OCI-M1 (cell line): ENCODE data around the gene NCAPH2.

Experiments used
- DNase-seq: peaks from one replicate; lab custom pipeline; 2025; lab: John Stamatoyannopoulos, UW

The NCAPH2 gene

DNA sequence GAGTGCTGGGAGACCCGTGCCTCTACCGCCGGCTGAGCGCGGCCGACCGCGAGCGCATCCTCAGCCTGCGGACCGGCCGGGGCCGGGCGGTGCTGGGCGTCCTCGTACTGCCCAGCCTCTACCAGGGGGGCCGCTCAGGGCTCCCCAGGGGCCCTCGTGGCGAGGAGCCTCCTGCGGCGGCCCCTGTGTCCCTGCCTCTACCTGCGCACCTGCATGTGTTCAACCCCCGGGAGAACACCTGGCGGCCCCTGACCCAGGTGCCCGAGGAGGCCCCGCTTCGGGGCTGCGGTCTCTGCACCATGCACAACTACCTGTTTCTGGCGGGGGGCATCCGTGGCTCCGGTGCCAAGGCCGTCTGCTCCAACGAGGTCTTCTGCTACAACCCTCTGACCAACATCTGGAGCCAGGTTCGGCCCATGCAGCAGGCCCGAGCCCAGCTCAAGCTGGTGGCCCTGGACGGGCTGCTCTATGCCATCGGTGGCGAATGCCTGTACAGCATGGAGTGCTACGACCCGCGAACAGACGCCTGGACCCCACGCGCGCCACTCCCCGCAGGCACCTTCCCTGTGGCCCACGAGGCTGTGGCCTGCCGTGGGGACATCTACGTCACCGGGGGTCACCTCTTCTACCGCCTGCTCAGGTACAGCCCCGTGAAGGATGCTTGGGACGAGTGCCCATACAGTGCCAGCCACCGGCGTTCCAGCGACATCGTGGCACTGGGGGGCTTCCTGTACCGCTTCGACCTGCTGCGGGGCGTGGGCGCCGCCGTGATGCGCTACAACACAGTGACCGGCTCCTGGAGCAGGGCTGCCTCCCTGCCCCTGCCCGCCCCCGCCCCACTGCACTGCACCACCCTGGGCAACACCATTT, 41.1 kb downstream of the NCAPH2 start:
- DNase-seq, result no peak

DNA sequence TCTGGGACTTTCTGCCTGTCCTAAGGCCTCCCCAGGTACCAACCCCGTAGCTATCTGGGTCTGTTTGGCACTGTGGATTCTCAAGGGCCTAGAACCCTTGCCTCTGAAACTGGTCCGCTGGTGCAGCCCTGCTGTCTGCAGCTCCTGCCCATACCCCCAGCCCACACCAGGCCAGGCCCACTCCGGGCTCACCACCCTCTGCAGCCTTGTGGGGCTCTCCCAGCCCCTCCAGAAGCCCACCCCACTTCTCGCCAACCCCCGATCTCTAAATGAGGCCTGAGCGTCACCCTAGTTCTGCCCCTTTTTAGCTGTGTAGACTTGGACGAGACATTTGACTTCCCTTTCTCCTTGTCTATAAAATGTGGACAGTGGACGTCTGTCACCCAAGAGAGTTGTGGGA, 42.4 kb downstream of the NCAPH2 start:
- DNase-seq, result no peak

DNA sequence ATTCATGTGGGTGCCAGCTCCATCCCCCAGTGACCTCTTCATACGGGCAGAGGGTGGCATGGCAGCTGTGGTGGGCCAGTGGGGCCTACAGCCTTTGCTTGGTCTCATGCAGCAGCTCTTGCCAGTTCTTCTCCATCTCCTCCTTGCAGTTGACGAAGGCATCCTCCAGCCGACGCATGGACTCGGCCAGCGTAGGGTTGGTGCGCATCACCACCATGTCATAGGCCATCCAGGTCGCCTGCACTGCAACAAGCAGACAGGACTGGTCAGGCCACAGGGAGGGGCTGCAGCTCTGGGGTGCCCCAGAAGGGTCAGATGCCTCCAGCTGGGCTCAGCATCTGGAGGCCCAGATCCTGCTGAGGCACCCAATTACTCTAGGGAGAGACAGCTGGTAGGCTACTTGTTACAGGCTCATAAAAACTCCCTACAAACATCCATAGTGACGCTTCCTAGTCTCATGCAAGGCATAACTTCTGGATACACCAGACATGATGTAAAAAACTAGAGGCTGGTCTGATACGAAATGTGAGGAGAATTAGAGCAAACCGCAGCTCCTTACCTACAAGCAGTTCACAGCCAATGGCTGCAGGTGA, 43.2 kb downstream of the NCAPH2 start:
- no peak for DNase-seq

DNA sequence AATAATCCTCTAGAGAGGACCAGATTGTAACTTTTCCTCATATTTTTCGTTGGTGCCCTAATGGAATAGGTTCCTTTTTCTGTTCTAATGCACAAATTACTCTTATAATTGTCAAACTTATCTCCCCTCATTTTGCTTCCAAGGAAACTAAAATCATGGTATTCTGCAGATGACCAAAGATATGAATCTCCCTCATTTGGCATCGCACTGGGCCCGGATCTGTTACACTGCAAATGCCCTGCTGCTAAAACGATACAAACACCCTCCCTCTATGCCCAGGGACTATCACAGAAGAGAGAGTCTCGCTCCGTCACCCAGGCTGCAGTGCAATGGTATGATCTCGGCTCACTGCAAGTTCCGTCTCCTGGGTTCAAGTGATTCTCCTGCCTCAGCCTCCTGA, 45.3 kb downstream of the NCAPH2 start:
- no peak for DNase-seq

DNA sequence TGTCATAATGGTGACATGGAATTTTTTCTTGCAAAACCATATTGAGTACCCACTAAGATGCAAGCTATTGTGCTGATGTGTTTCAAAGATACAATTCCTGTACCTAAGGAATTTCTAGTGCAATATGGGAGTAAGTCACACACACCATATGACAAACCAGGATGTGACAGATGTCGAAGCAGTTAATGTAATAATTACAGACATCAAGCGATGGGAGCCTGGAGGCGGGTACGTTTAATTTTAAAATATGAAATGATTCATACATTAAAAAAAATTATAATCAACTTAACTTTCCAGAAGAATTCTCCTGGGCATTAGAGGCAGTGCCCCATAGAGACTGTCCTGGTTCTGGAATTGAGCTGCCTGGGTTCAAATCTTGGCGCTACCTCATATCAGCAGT, 48.7 kb downstream of the NCAPH2 start:
- DNase-seq, result no peak

DNA sequence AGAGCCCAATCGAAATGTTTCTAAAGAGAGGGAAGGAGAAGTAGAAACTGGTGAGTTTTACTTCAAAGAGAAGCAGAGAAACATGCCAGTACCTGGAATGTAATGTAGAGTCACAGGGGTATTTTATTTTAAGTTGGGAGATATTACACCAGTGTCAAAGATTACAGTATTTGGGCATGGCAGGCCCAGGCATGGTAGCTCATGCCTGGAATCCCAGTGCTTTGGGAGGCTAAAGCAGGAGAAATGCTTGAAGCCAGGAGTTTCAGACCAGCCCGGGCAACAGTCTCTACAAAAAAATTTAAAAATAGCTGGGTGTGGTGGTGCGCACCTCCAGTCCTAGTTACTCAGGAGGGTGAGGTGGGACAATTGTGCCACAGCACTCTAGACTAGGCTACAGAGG, 52.0 kb downstream of the NCAPH2 start:
- DNase-seq, result no peak

DNA sequence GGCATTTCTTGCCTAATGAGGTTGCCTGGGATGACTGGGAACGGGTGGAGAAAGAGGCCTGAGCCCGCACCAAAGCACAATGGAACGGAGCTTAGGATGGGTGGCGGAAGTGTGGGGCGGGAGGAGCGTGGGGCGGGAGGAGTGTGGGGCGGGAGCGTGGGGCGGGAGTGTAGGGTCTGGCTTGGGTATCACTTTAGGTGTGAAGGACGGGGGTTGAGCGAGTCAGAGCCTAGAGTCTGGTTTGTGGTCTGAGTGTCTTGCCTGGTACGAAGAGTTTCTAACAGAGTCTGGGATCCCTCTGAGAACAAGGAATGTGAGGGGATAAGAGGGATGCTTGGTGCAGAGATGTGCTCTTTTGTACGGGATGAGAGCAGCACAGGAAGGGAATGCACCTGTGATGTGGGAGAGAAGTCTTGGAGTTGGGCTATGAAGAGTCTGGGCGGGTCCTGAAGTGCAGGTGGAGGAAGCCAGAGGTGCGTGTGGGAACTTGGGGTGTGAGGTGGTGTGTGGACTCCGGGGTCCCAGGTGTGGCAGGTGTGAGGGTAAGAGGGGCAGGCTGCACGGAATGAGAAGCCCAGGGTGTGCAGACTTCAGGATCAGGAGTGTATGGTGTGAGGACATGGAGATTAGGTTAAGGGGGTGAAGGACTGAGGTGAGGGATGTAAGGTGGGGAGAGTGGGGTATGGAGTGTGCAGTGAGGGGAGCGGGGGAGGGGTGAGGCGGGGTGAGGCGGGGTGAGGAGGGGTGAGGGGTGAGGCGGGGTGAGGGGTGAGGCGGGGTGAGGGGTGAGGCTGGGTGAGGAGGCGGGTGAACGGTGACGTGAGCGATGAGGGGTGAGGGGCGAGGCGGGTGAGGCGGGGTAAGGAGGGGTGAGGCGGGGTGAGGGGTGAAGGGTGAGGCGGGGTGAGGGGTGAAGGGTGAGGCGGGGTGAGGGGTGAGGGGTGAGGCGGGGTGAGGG, 53.7 kb downstream of the NCAPH2 start:
- DNase-seq, result no peak

DNA sequence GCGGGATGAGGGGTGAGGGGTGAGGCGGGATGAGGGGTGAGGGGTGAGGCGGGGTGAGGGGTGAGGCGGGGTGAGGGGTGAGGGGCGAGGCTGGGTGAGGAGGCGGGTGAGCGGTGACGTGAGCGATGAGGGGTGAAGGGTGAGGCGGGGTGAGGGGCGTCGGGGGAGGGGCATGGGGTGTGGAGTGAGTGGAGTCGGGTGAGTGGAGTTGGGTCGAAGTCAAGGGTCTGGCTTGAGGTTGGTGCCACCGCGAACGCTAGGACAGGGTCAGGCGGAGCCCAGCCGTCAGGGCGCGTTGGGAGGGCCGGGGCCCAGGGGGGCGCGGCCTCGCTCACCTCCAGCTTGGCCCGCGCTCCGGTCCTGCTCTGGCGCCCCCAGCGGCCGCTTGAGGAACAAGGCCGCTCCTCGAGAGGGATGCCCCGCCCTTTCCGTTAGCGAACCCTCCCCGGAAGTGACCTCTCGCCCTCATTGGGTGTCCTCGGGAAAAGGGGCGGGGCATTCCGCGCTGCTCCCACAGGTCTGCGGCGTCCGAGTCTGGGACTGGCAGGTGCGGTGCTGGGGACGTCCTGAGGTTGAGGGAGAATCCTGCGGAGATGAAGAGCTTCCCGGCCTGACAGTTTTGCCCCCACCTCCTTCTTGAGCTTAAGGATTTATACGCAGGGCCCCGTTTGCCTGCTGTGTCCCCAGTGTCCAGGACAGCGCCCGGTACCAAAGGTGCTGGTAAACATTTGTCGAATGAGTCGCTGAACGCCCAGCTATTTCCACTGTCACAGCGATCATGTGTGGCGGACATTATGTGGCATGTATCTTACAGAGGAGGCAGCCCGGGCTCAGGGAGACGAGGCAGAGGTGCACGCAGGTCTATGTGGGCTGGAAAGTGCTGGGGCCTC, 54.7 kb downstream of the NCAPH2 start, which contains the start of gene SYCE3:
Gene SYCE3, minus strand, starts transcription at position 397 of the 890 bp plus-strand sequence. CDS start 6,514 bp downstream, outside the sequence.
- DNase-seq, result peak; percentile 98

DNA sequence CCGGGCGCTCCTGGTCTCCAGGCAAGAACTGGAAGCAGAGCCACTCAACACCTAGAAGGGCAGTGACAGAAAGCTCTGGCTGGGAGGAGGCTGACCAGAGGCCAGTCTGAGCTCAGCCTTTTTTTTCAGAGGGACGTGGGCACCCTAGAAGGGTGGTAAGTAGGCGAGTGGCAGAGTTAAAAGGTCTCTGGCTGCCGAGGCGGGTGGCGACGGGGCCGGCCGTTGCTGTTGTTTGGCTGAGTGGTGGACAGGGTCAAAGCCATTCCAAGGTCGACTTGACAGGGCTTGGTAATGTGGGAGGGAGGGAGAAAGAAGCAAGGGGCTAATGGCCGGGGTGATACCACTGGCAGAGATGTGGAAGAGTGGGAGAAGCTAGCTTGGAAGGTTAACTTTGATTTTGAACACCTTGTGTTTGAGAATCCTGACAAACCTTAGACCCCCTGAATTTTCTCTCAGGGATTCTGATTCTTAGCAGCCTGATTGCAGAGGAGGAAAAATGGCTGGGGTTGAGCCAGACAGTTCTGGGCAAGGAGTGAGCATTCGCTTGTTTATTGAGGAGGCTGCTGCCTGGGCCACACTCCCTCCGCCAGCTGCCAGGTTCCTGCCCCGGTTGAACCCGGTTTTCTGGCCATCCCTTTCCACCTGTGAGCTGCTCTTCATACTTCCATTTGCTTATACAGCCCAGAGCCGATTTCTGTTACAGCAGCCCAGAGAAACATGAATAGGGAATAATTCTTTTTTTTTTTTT, 55.6 kb downstream of the NCAPH2 start:
- DNase-seq, result no peak

DNA sequence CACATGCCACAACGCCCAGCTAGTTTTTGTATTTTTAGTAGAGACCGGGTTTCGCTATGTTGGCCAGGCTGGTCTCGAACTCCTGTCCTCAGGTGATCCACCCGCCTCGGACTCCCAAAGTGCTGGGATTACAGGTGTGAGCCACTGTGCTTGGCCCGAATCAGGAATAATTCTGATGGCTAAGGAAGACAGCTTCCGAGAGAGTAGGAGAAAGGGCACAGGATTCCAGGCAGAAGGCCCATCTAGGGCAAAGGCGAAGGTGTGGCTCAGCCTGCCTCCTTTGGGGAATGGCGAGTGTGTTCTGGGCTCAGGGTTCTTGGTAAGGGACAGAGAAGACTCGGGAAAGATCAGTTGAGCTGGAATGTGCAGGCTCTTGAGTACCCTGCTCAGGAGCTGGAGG, 56.3 kb downstream of the NCAPH2 start:
- no peak for DNase-seq

DNA sequence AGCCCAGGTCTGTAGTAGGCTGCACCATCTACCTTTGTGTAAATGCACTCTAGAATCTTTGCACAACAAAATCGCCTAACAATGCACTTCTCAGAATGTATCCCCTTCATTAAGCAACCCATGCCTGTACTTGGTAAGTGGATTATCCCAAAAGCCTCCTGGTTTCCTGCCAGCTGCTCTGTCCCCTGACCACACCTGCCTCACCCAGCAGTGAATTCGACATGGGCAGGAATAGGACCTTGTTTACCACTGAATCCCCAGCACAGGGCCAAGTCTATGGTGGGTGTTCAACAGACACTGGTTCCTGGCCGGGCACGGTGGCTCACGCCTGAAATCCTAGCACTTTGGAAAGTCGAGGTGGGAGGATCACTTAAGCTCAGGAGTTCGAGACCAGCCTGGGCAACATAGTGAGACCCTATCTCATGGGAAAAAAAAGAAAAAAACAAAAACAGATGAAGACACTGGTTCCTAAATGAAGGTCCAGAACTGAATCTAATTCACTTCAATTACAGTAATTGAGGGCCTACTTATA, 59.8 kb downstream of the NCAPH2 start:
- no peak for DNase-seq

DNA sequence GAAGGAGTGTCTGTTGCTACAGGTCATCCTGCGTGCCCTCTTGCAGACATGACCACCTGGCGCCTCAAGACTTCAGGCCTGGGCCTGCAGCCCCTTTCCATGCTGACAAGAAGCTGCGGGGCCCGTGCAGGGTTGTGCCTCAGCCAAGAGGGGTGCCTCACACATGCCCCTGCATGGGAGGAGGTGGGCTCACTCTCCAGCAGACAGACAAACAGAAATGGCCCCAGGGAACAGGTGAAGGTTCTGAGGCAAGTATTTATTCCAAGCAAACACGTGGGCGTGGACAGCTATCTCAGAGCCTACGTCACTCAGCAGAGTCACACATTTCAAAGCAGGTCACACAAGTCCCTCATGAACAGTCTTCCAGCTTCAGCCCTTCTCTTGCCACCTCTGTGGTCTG, 60.6 kb downstream of the NCAPH2 start:
- no peak for DNase-seq

DNA sequence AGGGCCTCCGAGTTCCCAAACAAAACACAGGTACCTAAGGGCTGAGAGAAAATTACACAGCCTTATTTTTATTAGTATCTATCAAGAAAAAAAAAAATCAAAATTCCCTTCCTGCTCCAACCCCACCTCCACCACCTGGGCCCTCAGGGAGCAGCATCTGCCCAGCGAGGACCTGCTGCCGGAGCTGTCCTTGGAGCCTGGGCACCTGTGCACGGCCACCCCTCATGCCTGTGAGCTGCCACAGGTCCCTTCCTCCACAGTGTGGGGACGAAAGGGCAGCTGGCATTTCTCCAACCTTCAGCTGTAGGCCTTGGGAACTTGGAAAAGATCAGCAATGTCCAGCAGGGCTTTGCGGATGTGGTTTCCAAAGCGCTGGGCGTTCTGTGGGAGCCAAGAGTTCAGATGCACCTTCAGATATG, 61.0 kb downstream of the NCAPH2 start:
- no peak for DNase-seq

DNA sequence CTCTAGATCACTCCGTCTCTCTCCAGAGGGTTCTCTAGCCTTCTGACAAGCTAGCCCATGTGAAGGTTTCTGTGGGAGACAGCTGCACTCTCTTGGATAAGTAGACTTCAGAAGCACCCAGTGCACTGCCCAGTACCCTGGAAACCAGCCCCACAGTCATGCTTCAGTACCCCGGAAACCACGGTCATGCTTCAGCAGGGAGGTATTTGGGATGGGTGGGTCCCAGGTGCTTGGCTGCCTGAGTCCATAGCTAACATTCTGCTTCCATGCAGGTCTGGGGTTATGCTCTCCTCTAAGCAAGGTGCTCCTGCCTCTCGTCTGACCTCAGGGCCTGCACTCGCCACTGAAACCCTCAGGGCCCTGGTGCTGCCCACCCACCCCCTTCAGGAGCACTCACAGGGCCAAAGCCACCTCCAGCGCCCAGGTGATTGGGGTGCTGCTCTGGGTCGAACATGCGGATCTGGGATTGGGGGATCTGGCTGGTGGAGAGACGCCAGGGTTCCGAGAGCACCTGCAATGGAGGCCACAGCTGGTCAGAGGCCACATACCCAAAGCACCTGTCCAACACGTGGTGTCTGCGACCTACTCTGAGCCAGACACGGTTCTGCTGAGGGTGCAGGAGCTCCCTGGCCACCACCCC, 62.0 kb downstream of the NCAPH2 start:
- no peak for DNase-seq

DNA sequence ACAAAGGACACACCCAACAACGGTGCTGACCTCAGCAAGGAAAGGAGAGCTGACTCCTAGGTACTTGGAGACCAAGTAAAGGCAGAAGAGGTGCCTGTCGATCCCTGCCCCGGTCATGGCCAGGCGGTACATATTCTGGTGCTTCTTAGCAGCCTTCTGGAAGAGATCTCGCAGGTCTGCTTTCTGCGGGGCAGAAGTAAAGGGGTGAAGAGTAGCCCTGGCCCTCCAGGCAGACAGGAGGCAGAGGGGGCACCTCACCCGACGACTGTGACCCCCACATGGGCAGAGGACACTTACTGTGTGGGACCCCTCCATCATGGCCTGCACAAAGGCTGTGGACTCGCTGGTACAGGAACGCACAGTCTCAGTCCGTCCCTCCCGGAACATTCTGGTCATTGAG, 62.8 kb downstream of the NCAPH2 start:
- DNase-seq, result no peak

DNA sequence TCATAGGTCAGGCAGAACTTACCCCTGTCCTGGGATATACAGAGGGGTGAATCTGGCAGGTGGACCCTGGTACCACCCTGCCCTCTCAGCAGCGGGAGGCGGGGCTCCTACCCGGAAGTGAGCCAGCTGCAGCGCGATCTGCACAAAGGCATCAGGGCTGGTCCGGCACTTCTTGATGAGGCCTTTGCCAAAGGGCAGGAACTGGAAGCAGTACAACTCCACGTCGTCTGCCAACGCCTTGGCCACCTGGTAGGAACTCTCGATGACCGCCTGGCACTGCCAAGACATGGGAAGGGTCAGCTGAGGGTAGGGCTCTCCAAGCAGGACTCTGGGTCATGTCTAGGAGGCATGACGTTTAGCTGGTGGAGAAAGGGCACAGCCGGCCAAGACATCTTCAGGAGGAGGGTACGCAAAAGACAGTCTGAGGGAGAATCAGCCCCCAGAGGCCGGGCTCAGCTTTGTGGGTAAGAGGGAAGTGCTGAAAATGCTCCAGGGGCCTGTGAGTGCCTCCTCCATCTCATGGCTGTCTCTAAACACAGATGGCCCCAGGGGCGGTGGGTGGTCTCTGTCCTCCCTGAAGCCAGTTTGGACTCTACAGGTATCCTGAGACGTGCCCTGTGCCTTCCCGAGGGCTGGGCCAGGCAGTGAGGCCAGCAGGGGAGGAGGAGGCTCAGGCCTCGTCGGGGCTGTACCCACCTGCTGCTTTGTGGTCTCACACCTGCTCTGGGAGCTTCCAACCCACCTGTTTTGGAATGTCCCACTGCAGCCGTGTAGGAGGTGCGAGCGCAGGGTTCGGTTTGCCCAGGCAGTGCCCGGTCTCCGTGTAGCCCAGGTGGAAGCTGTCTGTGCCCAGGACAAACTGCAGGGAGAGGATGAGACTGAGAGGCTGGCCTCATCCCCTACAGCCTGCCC, 63.5 kb downstream of the NCAPH2 start:
- DNase-seq, result no peak

DNA sequence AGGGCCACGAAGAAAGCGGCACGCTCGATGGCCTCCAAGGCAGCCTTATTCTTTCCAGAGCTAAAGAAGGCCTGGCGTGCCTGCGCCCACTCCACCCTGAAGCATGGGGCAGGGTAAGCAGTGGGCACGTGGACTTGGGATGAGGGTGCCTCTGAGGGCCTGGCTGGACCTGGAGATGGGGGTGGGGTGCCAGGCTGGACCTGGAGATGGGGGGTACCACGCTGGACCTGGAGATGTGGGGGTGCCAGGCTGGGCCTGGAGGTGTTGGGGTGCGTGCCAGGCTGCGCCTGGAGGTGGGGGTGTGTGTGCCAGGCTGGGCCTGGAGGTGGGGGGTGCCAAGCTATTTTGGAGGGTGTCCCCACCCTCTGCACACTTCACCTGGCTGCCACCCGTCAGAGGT, 64.9 kb downstream of the NCAPH2 start:
- no peak for DNase-seq

DNA sequence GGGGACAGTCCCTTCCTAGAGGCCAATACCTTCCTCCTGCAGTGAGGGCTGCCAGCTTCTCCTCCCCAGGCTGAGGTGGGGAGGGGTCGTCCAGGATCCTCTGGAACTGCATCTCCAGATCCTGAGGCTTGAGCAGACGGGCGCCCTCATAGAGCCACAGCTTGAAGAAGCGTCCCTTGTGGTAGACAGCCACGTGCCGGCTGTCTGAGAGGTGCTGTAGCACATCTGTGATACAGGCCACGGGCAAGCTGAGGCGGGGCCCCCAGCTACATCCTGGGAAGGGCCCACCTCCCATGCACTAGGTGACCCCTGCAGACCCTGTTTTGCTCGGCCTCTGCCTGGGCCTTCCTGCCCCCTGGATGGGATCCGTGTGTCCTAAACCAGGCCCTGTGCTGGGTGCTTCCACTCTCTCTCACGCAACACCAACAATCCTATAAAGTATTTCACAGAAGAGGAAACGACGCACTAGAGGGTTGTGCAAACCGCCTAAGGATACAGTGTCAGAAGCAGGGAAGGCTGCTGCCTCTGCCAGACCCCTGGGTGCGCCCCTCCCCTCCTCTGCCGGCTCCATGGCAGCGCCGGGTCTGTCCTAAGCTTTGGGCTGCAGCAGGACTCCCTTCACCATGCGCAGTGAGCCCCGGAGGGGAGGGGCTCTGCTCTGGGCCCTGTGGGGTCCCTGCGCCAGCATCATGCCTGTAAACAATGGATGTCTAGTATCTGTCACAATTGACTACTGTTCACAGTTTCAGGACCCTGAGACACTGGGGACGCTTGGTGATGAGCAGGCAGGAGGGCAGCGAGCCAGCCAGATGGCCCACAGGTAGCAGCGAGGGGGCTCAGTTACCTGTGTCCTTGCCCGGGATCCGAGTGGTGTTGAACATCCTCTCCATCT, 65.7 kb downstream of the NCAPH2 start:
- no peak for DNase-seq
